A549 (cell line): ENCODE data around the gene PGPEP1.

Experiments
- BHLHE40 ChIP-seq: IDR thresholded peaks from 2 replicates; pipeline ENCODE4 v1.6.1; 2012; ENCODE audit warnings: low read depth, low read length, inconsistent platforms
- CEBPB ChIP-seq, 2 experiments: fragments of >200 bp in 1 of 2; sonication (Bioruptor Twin) in 1 of 2; formaldehyde crosslinking in 1 of 2; IDR thresholded peaks; 2 replicates each; pipeline ENCODE4 v1.6.1; 2012 to 2016
- ESRRA ChIP-seq: fragments of 150-350 bp; IDR thresholded peaks from 2 replicates; pipeline ENCODE4 v1.6.1; 2014; ENCODE audit warnings: mild to moderate bottlenecking, low read length, borderline replicate concordance
- NPAS2 ChIP-seq: fragments of 250-450 bp; sonication (Bioruptor Pico); IDR thresholded peaks from 2 replicates; pipeline ENCODE4 v1.8.0; 2022; ENCODE audit warnings: mild to moderate bottlenecking, moderate library complexity, borderline replicate concordance
- POLR2A ChIP-seq: IDR thresholded peaks from 2 replicates; pipeline ENCODE4 v1.6.1; 2012; ENCODE audit warnings: mild to moderate bottlenecking, low read length
- RAD21 ChIP-seq, 2 experiments: fragments of >200 bp in 1 of 2; sonication (Bioruptor Twin) in 1 of 2; formaldehyde crosslinking in 1 of 2; IDR thresholded peaks in 1 of 2; conservative IDR thresholded peaks in 1 of 2; 2 replicates in 1 of 2; 3 replicates in 1 of 2; pipeline ENCODE4 v1.6.1; 2012 to 2018; ENCODE audit warnings: inconsistent platforms in 1 of 2
- TF ChIP-seq, protein P1 (sequence below): fragments of >200 bp; sonication (Bioruptor Twin); formaldehyde crosslinking; IDR thresholded peaks from 3 replicates; pipeline ENCODE4 v1.5.1; 2016

- TF ChIP-seq POLR2A (no peak), ESRRA (no peak), RAD21 (conservative IDR thresholded peaks at IDR 0.05 in 1 of 2, IDR thresholded peaks at IDR 0.05 in 1 of 2) (no peak), CEBPB (IDR thresholded peaks at IDR 0.05) (no peak), BHLHE40 (no peak), NPAS2 (CRISPR knock-in tag) (no peak)
- TF ChIP-seq, protein P1, sequence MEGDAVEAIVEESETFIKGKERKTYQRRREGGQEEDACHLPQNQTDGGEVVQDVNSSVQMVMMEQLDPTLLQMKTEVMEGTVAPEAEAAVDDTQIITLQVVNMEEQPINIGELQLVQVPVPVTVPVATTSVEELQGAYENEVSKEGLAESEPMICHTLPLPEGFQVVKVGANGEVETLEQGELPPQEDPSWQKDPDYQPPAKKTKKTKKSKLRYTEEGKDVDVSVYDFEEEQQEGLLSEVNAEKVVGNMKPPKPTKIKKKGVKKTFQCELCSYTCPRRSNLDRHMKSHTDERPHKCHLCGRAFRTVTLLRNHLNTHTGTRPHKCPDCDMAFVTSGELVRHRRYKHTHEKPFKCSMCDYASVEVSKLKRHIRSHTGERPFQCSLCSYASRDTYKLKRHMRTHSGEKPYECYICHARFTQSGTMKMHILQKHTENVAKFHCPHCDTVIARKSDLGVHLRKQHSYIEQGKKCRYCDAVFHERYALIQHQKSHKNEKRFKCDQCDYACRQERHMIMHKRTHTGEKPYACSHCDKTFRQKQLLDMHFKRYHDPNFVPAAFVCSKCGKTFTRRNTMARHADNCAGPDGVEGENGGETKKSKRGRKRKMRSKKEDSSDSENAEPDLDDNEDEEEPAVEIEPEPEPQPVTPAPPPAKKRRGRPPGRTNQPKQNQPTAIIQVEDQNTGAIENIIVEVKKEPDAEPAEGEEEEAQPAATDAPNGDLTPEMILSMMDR: no peak
Observed at GRCh38 chr19:18330868-18331267, 9.5 kb upstream of the PGPEP1 start.
